ENCODE results near the gene SYT17. TPM values are rescaled to one million over a fixed set of nuclear protein-coding genes. Genes with fewer than 3 reads are reported as not detected.

The SYT17 gene
- total RNA-seq, 1 experiment from 2014 or later, result 11.8 TPM

DNA sequence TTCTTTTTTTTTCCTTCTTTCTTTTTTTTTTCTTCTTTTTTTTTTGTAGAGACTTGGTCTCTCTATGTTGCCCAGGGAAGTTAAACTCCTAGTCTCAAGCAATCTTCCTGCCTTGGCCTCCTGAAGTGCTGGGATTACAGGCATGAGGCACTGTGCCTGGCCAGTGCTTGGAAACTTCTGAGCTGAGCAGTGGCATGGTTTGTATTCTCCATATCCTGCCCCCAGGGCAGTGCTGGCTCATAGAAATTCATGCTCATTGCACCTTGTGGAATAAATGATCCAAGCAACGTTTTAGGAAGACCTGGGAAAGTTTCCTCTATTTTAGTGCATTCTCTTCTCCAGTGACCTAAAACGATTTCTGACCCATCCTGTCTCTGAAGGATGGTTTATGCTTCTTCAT lies 16.7 kb upstream of the SYT17 start:
- no peaks in the 10 kb centered on the region for H3K9me2 ChIP-seq (replicated peaks; ENCODE audit: low read length)
- BruUV-seq (replicated peaks), result no TSS peak
- no peaks in the 10 kb centered on the region for H3K4me1 ChIP-seq (ENCODE audit: insufficient read depth, low read length)
- H3K27me3 ChIP-seq (ENCODE audit: low read length), result no peaks in the 10 kb centered on the region
- no peaks in the 10 kb centered on the region for H3K79me2 ChIP-seq (ENCODE audit: low read length)
- intact Hi-C loops (cut with micrococcal nuclease), result no loop called here
- ChIA-PET CTCF (no interaction called here), POLR2A (ENCODE audit: unreplicated experiment) (interaction anchor here (0.6 to 0.7 kb wide), 2 partner anchors 21 to 218 kb away, joined by 3 to 5 read pairs; no protein-coding TSS in a partner anchor)
- H3F3A ChIP-seq (ENCODE audit: low read length, unreplicated experiment), result no peaks in the 10 kb centered on the region
- H3K9ac ChIP-seq (ENCODE audit: low read length), result no peak overlapping the region
- H2AFZ ChIP-seq (ENCODE audit: low read length), result no peak overlapping the region
- no peak overlapping the region for H3K4me2 ChIP-seq (ENCODE audit: low read length)
- no peaks in the 10 kb centered on the region for H3K9me3 ChIP-seq (ENCODE audit: low read length)
- ATAC-seq, result no peak
- no peak overlapping the region for H3K27ac ChIP-seq (ENCODE audit: low read length)
- no peak overlapping the region for H3K4me3 ChIP-seq (ENCODE audit: low read length)
- no peaks in the 10 kb centered on the region for H3K36me3 ChIP-seq (ENCODE audit: low read depth, low read length)
- no peaks in the 10 kb centered on the region for H4K20me1 ChIP-seq (ENCODE audit: low read length)
- DNase-seq, result peak; percentile 26
- TF ChIP-seq EZH2phosphoT487 (IDR thresholded peaks at IDR 0.05; ENCODE audit: borderline replicate concordance, low read length), result no peak
- TF ChIP-seq CTCF (conservative IDR thresholded peaks at IDR 0.05; ENCODE audit: low read depth, low read length), result no peak
- no peak for TF ChIP-seq EZH2 (IDR thresholded peaks at IDR 0.05; ENCODE audit: low read length, unreplicated experiment)

- Histone ChIP-seq H3K36me3 (ENCODE audit: low read depth, low read length) (no peaks in the 10 kb centered on the region), H3K4me1 (ENCODE audit: insufficient read depth, low read length) (no peaks in the 10 kb centered on the region), H3K9me3 (ENCODE audit: low read length) (no peaks in the 10 kb centered on the region), H3K27me3 (ENCODE audit: low read length) (no peaks in the 10 kb centered on the region), H3K79me2 (ENCODE audit: low read length) (no peaks in the 10 kb centered on the region), H2AFZ (ENCODE audit: low read length) (no peak overlapping the region), H3K9me2 (replicated peaks; ENCODE audit: low read length) (no peaks in the 10 kb centered on the region), H3K27ac (ENCODE audit: low read length) (no peak overlapping the region), H3K9ac (ENCODE audit: low read length) (no peak overlapping the region), H3K4me2 (ENCODE audit: low read length) (no peak overlapping the region), H3F3A (ENCODE audit: low read length, unreplicated experiment) (no peaks in the 10 kb centered on the region), H4K20me1 (ENCODE audit: low read length) (no peaks in the 10 kb centered on the region), H3K4me3 (ENCODE audit: low read length) (no peak overlapping the region)
- CTCF ChIA-PET, result no interaction called here
- BruUV-seq (replicated peaks), result no TSS peak
- TF ChIP-seq EZH2phosphoT487 (IDR thresholded peaks at IDR 0.05; ENCODE audit: borderline replicate concordance, low read length), result no peak
- no peak for ATAC-seq
- DNase-seq, result no peak
- POLR2A ChIA-PET (ENCODE audit: unreplicated experiment), result no interaction called here
- intact Hi-C loops (cut with micrococcal nuclease), result no loop called here
Observed at GRCh38 chr16:19152042-19152441, 16.0 kb upstream of the SYT17 start.

- peak; percentile 62 for DNase-seq
- no peak for ATAC-seq
- Histone ChIP-seq H3K4me2 (ENCODE audit: low read length) (no peak overlapping the region), H3K4me3 (ENCODE audit: low read length) (no peak overlapping the region), H3K36me3 (ENCODE audit: low read depth, low read length) (no peaks in the 10 kb centered on the region), H3K4me1 (ENCODE audit: insufficient read depth, low read length) (no peaks in the 10 kb centered on the region), H3K9me2 (replicated peaks; ENCODE audit: low read length) (no peaks in the 10 kb centered on the region), H3K9me3 (ENCODE audit: low read length) (no peaks in the 10 kb centered on the region), H4K20me1 (ENCODE audit: low read length) (no peaks in the 10 kb centered on the region), H3K27me3 (ENCODE audit: low read length) (no peaks in the 10 kb centered on the region), H2AFZ (ENCODE audit: low read length) (peak overlapping the region; percentile 66), H3K9ac (ENCODE audit: low read length) (no peak overlapping the region), H3K79me2 (ENCODE audit: low read length) (no peaks in the 10 kb centered on the region), H3F3A (ENCODE audit: low read length, unreplicated experiment) (no peaks in the 10 kb centered on the region), H3K27ac (ENCODE audit: low read length) (no peak overlapping the region)
- ChIA-PET CTCF (no interaction called here), POLR2A (ENCODE audit: unreplicated experiment) (no interaction called here)
- intact Hi-C loops (cut with micrococcal nuclease), result no loop called here
- no TSS peak for BruUV-seq (replicated peaks)
- TF ChIP-seq EZH2phosphoT487 (IDR thresholded peaks at IDR 0.05; ENCODE audit: borderline replicate concordance, low read length) (no peak), EZH2 (IDR thresholded peaks at IDR 0.05; ENCODE audit: low read length, unreplicated experiment) (no peak), CTCF (conservative IDR thresholded peaks at IDR 0.05; ENCODE audit: low read depth, low read length) (no peak)
Observed at GRCh38 chr16:19153876-19154275, 14.2 kb upstream of the SYT17 start.
